NCI-H1092 (cell line): ENCODE data around the gene TBC1D17.

Source experiments
- DNase-seq: peaks from one replicate; lab custom pipeline; 2025; lab: John Stamatoyannopoulos, UW

Gene TBC1D17

DNA sequence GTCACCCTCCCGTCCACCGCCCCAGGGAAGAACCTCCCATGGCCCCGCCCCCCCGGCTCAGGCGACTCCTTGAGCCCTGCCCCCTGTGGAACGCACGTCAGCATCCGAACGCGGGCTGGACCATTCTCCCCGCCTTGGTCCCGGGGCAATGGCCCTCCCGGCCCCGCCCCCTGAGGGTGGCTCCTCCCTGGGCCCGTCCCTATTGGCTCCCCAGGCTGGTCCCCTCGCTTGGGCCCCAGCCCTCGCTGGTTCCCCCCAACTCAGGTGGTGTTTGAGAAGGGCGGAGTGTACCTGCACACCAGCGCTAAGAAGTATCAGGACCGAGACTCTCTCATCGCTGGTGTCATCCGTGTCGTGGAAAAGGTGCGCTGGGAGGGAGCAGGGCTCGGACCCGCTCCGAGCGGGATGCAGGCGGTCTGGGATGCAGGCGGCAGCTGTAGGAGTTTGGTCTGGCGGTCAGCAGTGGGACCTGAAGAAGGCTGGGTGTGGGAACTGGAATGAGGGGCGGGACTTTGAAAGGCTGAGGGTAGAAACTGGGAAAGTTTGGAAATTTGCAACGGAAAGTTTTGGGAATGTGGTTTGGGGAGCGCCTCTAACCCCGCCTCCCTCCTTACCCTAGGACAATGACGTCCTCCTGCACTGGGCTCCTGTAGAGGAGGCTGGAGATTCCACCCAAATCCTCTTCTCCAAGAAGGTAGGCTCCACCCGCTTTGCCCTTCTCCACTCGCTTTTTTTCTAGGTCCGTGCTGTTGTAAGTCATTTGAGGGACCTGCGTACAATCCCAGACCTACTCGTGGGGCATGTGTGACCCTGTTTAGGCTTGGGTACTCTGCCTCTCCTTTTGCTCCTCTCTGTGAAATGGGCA lies 609 bp downstream of the TBC1D17 start:
- DNase-seq, result peak; percentile 78

DNA sequence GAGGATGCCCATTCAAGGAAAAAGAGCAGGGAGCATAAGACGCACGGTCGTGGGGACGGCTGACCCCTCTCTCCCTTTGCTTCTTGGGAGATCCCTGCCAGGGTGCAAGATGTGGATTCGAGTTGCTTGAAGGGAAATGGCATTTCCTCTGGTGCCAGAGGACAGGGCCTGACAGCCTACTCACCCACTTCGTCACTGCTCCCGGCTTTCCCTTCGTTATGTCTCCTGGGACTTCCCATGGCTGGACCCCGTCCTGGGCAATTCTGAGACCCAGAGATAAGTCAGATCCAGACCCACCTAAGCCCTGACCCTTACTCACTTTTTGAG lies 1.2 kb downstream of the TBC1D17 start:
- DNase-seq, result no peak

DNA sequence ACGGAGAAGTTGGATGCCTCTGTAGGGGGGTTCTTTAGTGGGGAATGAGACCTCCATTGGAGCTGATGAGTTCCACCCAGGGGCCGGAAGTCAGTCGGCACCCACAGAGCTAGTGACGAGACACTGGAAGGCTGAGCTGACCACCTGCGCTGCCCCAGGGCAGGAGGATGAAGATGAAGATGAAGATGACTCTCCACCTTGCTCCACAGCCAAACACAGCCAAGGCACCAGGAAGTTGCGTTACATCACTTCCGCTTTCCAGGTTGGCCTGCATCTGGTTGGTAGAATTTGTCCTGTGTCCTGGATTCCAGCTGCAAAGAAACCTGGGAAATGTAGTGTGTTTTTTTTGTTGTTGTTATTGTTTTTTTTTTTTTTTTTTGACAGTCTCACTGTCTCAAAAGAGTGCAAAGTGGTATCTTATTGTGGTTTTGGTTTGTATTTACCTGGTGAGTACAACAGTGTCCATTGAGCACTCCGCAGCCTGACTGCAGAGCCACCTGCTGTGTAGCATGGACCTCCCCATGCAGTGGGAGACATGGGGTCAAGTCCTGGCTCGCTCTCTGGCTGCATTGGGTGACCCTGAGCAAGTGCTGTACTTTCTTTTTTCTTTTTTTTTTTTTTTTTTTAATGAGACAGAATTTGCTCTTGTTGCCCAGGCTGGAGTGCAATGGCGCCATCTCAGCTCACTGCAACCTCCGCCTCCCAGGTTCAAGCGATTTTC lies 1.9 kb downstream of the TBC1D17 start:
- no peak for DNase-seq

DNA sequence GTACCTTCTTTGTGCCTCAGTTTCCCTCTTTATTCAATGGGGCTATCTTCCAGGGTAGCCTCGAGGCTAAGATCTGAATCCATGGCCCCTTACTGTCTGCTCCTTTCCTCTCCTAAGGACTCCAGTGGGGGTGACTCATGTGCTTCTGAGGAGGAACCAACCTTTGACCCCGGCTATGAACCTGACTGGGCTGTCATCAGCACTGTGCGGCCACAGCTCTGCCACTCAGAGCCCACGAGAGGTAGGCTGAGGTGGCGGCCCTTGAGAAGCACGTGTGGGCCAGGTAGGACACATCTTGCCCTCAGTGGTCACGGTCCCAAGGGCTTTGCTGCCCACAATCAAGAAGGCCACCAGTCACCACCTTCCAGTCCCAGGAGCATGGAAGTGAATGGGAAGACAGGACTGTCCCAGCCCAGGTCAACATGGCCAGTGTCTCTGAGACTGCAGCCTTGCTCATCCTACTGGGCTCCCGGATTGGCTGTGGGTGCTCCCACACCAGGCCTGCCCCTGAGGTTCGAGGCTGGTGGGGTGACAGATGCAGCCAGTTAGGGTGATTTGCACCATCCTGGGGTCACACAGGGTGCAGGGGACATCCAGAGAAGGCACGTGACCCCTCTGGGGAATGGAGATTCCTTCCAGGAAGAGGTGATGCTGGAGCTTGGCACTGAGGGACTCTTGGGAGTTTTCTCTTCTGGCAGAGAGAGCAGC lies 2.8 kb downstream of the TBC1D17 start:
- DNase-seq, result no peak

DNA sequence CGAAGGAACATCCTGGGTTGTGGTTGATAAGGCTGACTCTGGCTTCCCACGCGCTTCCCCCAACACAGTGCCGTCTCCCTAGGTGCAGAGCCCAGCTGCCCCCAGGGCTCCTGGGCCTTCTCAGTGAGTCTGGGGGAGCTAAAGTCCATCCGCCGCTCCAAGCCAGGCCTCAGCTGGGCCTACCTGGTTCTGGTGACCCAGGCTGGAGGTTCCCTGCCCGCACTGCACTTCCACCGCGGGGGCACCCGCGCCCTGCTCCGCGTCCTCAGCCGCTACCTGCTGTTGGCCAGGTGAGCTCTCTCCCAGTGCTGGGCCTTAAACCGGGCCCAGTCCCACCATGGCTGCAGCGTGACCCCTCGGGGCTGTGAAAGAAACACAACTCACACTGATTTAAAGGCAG lies 3.7 kb downstream of the TBC1D17 start:
- no peak for DNase-seq

DNA sequence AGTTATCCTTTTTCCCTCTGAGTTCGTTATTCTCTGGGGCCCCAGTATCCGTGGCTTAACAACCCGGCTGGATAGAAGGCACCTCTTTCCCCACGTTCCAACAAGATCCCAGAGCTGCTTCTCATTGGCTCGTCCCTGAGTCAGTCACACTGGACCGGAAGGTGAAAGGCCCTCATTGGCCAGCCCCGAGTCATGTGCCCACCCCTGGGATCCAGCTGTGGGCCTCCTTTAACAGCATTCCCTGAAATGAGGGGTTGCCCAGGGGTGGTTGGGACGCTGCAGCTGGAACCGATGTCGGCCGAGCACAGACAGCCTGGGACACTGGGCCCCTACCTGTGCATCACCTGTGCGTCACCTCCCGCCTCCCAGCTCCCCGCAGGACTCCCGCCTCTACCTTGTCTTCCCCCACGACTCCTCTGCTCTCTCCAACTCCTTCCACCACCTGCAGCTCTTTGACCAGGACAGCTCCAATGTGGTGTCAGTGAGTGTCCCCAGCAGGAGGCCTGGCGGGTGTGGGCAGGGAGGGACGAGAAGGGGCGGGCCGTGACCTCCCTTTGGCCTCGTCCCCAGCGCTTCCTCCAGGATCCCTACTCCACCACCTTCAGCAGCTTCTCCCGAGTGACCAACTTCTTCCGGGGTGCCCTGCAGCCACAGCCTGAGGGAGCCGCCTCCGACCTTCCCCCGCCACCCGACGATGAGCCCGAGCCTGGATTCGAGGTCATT lies 4.3 kb downstream of the TBC1D17 start:
- DNase-seq, result no peak

DNA sequence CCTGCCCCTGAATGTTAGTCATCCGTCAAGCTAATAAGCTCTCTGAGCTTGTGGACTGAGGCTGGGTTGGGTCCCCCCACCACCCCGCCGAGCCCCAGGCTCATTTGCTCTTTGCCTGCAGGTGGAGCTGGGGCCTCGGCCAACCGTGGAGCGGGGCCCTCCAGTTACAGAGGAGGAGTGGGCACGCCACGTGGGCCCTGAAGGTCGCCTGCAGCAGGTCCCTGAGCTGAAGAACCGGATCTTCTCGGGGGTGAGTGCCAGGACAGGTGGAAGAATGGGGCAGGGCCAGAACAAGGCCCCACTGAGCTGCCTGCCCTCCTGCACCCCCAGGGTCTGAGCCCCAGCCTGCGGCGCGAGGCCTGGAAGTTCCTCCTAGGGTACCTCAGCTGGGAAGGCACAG lies 5.1 kb downstream of the TBC1D17 start:
- no peak for DNase-seq

DNA sequence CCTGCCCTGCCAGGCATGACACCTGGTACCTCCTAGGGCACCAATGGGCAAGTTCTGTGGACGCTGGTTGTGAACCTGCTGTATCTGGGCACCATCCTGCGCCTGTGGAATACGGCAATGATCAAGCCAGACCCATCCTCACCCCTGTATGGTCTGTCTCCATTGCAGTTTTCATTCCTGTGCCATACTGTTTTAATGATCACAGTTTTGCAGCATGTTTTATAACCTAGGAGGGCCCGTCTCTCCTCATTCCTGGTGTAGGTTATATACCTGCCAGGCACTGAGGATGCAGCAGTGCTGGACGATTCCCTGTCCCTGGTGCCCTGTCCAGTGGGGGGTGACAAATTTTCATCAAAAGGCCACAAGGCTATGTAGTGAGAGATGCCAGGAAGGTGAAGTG lies 5.6 kb downstream of the TBC1D17 start:
- no peak for DNase-seq

DNA sequence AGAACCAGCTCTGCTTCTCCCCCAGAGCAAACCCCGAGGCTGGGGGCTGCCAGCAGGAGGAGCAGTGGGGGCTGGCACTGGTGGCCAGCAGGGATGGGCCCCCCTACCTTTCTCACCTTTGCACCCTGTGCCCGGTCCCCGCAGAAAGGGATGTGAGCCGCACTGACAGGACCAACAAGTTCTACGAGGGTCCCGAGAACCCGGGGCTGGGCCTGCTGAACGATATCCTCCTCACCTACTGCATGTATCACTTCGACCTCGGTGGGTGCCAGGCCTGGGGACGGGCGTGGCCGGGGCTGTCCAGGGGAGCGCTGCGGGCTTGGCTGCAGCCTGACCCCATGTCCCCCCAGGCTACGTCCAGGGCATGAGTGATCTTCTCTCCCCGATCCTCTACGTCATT lies 6.6 kb downstream of the TBC1D17 start:
- DNase-seq, result no peak

DNA sequence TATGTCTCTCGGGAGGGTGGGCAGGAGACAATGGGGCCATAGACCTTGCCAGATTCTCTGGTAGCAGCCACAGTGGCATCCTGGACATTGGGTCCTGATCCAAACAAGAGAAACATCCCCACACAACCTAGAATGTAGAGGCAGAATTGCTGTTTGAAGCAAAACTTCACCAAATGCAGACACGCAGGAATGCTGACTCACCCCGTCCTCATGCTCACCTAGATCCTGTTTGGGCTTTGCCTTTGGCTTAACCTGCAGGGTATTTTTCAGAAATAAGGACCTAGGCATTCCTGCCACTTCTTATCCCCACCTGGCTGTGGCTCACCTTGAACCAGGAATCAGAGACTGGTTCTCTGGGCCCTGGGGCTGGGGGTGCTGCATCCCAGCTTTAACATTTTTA lies 7.3 kb downstream of the TBC1D17 start:
- DNase-seq, result no peak

DNA sequence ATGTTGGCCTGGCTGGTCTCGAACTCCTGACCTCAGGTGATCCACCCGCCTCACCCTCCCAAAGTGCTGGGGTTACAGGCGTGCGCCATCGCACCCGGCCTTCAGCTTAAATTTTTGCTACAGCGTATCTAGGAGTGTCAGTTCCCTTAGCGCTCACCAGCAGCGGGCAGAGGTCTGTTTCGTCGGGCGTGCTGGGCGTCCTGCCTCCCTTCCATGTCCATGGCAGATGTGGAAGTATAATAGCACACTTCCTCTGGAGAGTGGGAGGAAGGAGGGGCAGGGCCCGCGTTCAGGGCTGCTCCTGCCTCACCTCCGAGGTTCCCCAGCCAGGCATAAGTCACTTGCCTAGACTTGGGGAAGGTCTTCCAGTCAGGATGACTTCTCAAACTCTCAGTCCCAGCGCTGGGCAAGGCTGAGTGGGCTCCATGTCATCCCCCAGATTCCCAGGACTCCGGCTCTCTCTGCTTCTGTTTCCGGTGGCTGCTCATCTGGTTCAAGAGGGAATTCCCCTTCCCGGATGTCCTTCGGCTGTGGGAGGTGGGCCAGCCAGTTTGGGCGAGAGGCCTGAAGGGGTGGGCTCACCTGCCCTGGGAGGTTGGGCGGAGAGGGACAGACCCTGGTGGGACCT lies 9.6 kb downstream of the TBC1D17 start:
- no peak for DNase-seq

DNA sequence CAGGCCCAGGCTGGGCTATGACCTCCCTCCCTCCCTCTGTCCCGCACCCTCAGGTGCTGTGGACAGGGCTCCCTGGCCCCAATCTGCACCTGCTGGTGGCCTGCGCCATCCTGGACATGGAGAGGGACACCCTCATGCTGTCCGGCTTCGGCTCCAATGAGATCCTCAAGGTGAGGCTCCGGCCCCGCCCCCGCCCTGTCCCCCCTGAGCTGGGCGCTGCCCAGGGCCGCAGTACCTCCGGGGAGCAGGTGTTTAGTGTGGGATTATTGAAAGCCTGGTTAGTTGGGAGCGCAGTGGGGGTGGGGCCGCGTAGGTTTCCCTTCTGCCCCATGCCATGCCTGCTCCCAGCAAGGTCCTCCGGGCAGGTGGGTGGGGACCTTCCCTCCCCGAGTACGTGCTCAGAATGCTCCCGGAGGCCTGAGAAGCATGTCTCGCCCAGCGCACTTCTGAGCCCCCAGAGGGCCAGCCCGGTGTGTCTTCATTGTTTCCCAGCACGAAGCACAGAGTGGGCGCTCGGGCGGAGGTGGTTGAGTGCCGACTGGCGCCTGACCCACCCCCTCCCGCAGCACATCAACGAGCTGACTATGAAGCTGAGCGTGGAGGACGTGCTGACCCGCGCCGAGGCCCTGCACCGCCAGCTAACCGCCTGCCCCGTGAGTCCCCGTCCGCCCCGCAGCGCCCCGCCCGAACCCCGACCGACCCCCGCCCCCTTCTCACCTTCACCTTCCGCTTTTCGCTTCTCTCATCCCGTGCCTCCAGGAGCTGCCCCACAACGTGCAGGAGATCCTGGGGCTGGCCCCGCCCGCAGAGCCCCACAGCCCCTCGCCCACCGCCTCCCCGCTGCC lies 10.4 kb downstream of the TBC1D17 start:
- no peak for DNase-seq

DNA sequence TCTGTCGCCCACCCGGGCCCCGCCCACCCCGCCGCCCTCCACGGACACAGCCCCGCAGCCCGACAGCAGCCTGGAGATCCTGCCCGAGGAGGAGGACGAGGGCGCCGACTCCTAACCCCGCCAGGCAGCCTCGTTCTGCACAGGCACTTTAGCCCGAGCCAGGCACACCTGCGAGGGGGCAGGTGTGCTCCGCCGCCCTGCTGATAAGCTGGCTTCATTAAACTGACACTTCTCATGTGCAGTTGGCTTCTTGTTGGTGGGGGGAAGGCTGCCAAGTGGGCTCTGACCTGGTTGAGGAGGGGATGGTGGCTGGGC lies 11.0 kb downstream of the TBC1D17 start:
- no peak for DNase-seq

DNA sequence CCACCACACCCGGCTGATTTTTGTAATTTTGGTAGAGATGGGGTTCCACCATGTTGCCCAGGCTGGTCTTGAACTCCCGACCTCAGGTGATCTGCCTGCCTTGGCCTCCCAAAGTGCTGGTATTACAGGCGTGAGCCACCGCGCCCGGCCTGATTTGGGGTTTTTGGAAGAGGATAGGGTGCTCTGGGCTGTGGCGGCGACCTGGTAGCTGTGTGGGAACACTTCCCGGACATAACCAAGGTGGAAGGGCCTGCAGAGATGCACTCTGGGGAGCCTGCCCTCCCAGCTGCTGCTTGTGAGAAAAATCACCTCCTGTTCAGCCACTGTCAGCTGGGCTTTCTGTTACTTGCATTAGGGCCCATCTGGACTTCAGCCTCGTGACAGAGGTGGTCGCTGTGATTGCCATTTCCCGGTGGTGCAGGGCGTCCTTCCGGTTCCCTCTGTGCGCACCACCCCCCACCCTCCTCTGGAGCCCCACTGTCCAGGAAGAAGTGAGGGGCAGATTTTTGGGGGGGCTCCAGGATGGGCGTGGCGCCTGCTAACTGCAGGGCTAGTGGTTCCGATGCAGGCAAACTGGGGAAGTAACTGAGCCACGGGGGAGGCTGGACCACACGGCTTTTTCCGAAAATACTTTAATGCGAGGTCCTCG lies 11.7 kb downstream of the TBC1D17 start:
- no peak for DNase-seq

DNA sequence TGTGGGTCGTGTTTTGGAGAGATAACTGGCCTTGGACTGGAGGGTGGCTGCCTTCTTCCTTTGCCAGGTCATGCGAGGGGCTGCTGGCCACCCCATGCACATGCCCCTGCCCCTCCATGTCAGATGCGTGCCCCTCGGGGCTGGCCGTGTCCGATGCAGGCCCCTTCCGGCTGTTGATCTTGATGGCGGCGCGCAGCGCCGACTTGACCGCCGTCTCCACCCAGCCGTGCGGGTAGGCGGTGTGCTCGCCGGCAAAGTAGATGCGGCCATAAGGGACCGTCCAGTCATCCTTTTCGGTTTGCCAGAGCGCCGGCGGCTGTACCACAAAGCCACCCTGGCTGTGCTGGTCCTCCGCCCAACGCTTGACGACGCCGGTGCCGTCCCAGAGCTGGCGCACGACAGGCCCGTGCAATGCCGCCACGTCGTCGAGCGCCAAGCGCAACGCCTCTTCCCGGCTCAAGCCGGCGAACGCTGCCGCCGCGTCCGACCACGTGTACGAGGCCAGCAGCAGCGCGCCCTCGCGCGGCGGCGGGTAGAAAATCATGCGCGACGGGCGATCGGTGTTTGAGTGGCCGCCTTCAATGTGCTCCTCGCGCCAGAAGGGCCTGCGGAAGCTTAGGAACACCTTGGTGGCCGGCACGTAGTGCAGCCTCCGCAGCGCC lies 12.3 kb downstream of the TBC1D17 start:
- DNase-seq, result peak; percentile 45

DNA sequence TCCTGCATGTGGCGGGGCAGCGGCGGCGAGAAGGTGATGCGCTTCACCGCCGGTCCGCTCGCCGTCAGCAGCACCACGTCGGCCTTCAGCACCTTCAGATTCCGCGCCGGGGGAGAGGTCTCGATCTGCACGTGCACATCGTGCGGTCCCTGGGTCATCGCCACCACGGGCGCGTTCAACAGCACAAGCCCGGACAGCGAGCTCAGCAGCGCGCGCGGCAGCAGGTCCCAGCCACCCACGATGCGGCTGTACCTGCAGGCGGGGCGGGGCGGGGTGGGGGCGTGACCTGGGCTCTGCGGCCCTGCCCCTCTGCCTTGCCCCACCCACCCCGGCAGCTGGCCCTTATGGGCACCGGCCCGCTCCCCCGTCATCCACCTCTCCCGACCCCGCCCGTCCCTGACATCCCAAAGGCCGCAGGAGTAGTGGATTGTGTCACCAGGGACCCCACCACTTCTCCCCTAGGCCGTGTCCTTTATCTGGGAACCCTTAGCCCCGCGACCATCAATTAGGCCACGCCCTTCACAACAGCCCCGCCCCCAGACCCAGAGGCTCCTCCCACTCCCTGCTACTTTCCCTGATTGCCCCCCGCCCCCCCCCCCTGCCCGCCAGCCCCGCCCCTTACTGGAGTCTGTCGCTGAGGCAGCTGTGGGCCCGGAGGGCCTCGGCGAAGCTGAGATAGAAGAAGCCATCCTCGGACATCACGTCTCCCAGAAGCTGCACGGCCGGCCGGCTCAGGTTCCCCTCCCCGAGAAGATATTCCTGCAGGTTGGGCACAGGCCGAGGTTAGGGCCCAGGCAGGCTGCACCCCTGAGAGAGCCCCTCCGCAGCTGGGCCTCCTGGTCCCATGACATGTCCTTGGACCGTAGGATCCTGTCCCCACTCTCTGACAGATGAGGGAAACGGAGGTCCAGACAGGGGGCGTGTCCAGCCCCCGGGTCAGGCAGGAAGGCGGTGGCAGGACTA lies 13.1 kb downstream of the TBC1D17 start:
- no peak for DNase-seq

DNA sequence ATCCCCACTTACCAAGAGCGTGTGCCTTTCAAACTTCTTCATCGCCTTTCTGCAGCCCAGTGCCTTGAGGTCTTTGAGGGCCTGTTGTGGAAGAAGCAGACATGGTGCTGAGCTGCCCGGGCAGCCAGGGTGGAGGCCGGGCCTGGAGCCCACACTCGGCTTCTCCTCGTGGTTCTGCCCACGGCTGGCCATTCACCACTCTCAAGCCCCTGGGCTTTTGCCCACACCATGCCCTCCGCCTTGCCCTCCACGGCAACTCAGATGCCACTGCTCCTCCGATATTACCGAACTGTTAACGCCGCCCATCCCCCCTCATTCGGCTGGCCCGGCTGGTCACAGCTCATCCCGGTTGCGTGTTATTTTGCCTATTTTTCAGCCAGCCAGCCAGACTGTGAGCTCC lies 13.9 kb downstream of the TBC1D17 start:
- no peak for DNase-seq

DNA sequence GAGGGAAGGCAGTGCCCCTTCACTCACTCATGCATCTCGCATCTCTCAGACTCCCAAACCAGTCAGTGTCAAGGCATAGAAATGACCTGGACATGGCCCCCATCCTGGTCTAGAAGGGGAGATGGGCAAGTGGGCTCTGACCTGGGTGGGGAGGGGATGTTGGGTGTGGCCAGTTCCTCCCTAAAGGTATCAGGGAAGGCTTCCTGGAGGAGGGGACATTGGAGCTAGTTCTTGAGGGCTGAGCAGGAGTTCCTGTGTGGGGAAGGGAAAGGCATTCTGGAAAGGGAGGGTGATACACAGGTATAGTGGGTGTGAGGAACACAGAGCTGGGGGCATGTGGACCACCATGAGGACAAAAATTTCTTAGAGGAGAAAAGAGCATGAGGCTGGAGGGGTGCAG lies 15.2 kb downstream of the TBC1D17 start:
- DNase-seq, result no peak
